Calu3 (cell line): ENCODE data around the gene SRSF2. TPM values are rescaled to one million over a fixed set of nuclear protein-coding genes. Genes with fewer than 3 reads are reported as not detected.

ENCODE experiments used
- BruUV-seq: library from RNA; stranded (reverse); fragments of 400-500 nt; replicated peaks from 2 replicates; lab custom pipeline; 2021; lab: Mats Ljungman, UMichigan
- CTCF ChIA-PET: fragments of 300-600 bp; sonication (Branson Sonifier 250); formaldehyde crosslinking; loops from one replicate; lab custom pipeline; 2022; ENCODE audit warnings: antibody characterized with exemption; lab: Charles Lee
- DNase-seq: peaks from one replicate; pipeline ENCODE4 v3.0.0; 2022
- H3K27ac Mint-ChIP-seq: one replicate; pipeline ENCODE4 v1.8.0; 2022; ENCODE audit warnings: mixed read lengths; ENCODE audit not compliant: unreplicated experiment
- H3K27me3 Mint-ChIP-seq: one replicate; pipeline ENCODE4 v1.8.0; 2022; ENCODE audit warnings: mixed read lengths; ENCODE audit not compliant: unreplicated experiment
- H3K36me3 Mint-ChIP-seq: one replicate; pipeline ENCODE4 v1.8.0; 2022; ENCODE audit warnings: mild to moderate bottlenecking, moderate library complexity, mixed read lengths; ENCODE audit not compliant: insufficient read depth, unreplicated experiment
- H3K4me1 Mint-ChIP-seq: one replicate; pipeline ENCODE4 v1.8.0; 2022; ENCODE audit warnings: mild to moderate bottlenecking, low read depth, mixed read lengths; ENCODE audit not compliant: unreplicated experiment
- H3K4me3 Mint-ChIP-seq: one replicate; pipeline ENCODE4 v1.8.0; 2022; ENCODE audit warnings: mild to moderate bottlenecking, low read depth, moderate library complexity, mixed read lengths; ENCODE audit not compliant: unreplicated experiment
- H3K9me3 Mint-ChIP-seq: one replicate; pipeline ENCODE4 v1.8.0; 2022; ENCODE audit warnings: low read depth, mixed read lengths; ENCODE audit not compliant: unreplicated experiment
- CTCF ChIP-seq: fragments of 200-600 bp; IDR thresholded peaks from one replicate; pipeline ENCODE4 v1.8.0; 2022; ENCODE audit warnings: antibody characterized with exemption; ENCODE audit not compliant: unreplicated experiment
- intact Hi-C: fragments of 100-400 bp; cut with micrococcal nuclease; formaldehyde crosslinking; loops from one replicate; pipeline ENCODE4 v1.10.0; 2022; ENCODE audit not compliant: unreplicated experiment
- total RNA-seq: library from RNA; stranded (reverse); gene quantifications from 2 replicates; pipeline ENCODE4 v1.2.3, GENCODE V29; 2022

The SRSF2 gene
- total RNA-seq, 1 experiment from 2014 or later: 238 TPM

DNA sequence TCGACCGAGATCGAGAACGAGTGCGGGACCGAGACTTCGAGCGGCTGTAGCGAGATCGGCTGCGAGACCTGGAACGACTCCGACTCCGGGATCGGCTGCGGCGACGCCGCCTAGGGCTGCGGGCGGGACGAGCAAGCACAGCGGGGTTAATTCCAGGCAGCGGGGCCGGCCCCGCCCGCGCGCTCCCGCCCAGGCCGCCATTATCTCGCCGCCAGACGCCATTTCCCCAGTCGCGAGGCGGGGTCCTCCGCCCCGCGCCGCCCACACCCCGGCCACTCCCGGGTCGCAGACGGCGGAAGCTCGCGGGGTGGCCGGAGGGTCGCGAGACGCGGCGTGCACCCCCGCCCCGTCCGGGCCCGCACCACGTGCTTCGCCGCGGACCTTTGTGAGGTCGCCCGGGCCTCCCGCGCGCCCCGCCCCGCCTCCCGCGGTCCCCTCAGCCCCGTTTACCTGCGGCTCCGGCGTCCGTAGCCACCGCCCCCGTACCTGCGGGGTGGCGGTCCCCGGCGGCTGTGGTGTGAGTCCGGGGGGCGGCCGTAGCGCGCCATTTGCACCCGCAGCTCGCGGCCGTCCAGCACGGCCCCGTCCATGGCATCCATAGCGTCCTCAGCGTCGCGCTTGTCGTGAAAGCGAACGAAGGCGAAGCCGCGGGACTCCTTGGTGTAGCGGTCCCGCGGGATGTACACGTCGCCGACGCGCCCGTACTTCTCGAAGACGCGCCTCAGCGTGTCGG lies 616 bp downstream of the SRSF2 start:
- Mint-ChIP-seq H3K36me3 (peaks cover 74% of the 10 kb centered on the region), H3K27ac (peak overlapping the region; percentile 97), H3K9me3 (no peaks in the 10 kb centered on the region), H3K27me3 (no peaks in the 10 kb centered on the region), H3K4me3 (peak overlapping the region; percentile 93), H3K4me1 (peaks cover 24% of the 10 kb centered on the region)
- no TSS peak for BruUV-seq
- TF ChIP-seq CTCF: no peak
- CTCF ChIA-PET: no interaction called here
- peak; percentile 68 for DNase-seq
- intact Hi-C loops: no loop called here

DNA sequence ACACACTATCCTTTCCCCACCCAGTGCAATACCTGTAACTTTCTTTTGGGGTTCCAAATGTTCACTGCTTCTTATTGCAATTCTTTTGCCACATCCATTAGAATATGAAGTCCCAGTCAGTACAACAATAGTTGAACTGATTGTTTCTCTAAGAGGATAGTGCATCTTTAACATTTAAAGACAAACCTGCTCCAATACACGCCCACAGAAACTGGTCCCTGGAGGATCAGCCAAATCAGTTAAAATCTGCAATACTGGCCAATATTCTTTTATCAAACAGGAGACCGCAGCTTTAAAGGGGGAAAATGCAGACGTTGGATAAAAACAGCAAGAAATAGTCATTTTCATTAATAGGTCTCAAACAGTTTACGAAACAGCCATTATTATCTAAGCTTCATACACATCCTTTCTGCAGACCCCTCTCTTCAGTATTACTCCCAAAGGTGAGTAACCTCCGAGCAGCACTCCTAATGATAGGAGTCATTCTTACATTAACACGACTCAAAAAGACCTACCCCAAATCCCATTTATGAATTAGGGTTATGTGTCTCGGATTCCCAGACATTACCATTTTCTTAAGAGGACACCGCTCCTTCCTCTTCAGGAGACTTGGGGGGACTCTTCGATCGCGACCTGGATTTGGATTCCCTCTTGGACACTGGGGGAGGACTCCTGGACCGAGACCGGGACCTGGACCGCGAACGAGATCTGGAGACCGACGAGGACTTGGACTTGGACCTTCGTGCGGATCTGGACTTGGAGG lies 1.4 kb downstream of the SRSF2 start:
- TSS peak; percentile 54 for BruUV-seq
- CTCF ChIA-PET: no interaction called here
- Mint-ChIP-seq H3K27me3 (no peaks in the 10 kb centered on the region), H3K4me1 (peaks cover 24% of the 10 kb centered on the region), H3K9me3 (no peaks in the 10 kb centered on the region), H3K27ac (peak overlapping the region; percentile 97), H3K4me3 (peak overlapping the region; percentile 93), H3K36me3 (peaks cover 79% of the 10 kb centered on the region)
- TF ChIP-seq CTCF: no peak
- DNase-seq: no peak
- intact Hi-C loops: no loop called here

DNA sequence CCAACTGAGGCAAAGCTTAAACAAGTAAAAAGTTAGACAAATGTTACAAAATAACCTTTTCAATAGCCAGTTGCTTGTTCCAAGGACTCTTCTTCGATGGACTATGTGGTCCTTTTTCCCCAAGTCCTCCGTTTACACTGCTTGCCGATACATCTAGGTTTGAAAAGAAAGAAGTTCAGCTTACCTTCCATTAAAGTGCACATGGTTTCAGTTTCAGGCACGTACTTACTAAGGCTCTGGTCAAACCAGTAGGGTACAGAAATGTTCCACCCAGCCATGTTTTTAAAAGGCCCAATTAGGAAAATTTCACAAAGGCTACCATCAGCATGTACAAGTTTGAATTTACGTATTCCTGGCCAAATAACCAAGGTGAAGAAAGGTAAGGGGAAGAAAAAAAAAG lies 2.1 kb downstream of the SRSF2 start:
- DNase-seq: no peak
- H3K36me3 Mint-ChIP-seq: peaks cover 86% of the 10 kb centered on the region
- peak overlapping the region; percentile 93 for H3K4me3 Mint-ChIP-seq
- peak overlapping the region; percentile 97 for H3K27ac Mint-ChIP-seq
- no TSS peak for BruUV-seq
- intact Hi-C loops: no loop called here
- TF ChIP-seq CTCF: no peak
- no peaks in the 10 kb centered on the region for H3K27me3 Mint-ChIP-seq
- CTCF ChIA-PET: no interaction called here
- H3K4me1 Mint-ChIP-seq: peaks cover 24% of the 10 kb centered on the region
- no peaks in the 10 kb centered on the region for H3K9me3 Mint-ChIP-seq

DNA sequence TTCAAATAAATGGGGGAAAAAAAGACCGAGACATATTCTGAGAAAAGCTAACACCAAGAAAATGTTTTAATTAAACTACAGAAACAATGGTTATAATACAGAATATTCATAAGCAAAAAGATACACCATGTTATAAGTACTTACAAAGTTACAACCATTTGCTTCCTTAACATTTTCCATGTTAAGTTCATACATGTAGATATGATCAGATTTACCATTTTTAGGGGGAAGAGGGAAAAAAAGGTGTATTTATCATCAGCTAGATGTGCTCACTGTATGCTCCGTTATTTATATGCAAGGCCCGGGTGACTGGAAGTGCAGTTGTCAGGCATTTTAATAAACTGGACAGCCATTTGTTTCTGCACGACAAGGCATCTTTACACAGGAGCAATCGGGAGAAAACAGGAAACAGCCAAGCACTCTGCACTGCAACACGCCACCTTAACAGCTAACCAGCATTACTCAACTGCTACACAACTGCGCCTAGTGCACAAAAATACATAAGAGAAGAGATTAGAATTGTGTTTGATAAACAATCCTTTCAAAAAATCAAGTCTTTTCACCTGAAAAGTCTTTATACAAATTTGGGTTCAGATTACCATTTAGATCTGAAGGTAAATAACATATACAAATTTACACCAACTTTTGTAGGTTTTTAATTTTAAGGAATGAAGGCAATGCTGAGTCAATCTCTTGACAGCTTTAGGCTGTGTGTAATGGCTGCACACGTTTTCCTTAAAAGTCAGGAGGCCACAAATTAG lies 2.9 kb downstream of the SRSF2 start:
- Mint-ChIP-seq H3K27ac (peak overlapping the region; percentile 97), H3K4me3 (peak overlapping the region; percentile 93), H3K9me3 (no peaks in the 10 kb centered on the region), H3K27me3 (no peaks in the 10 kb centered on the region), H3K4me1 (peaks cover 24% of the 10 kb centered on the region), H3K36me3 (peaks cover 93% of the 10 kb centered on the region)
- no peak for TF ChIP-seq CTCF
- DNase-seq: no peak
- CTCF ChIA-PET: no interaction called here
- BruUV-seq: no TSS peak
- intact Hi-C loops: no loop called here
